ENCODE data around the gene CRACR2B.

DNA sequence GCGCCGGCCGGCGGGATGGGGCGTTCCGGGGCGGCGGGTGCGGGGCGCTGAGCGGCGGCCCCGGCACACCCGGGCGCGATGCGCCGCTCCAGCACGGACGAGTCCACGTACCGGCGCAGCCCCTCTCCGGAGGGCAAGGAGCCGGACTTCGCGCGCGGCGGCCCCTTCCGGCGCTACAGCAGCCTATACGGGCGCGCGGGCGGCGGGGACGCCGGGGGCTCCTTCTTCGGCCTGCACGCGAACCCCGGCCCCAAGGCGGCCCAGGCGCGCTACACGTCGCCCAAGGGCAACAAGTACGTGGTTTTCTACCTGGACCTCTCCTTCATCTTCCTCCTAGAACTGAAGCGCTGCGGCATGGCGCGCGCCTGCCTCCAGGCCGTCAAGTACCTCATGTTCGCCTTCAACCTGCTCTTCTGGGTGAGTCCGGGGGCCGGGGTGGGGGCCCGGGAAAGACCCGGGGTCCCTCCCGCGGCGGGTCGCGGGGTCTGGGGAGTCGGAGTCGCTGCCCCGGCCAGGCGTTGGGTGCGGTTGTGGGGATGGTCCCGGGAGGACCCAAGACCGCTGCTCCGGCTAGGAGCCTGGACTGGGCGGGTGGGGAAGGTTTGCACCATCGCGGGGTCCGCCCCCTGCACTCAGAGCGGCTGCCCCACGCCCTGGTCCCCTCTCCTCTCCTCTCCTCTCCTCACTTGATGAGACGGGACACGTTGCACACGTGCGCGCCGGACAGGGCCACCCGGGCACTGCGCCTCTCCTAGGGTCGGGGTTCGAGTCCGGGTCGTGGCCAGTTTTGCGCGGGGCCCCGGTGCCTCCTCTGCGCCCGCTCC, 22.4 kb downstream of the CRACR2B start:
- TF ChIP-seq RAD21 (IDR thresholded peaks at IDR 0.05 in 1 of 2, conservative IDR thresholded peaks at IDR 0.05 in 1 of 2; ENCODE audit: low read depth in 2 of 2, low read length in 2 of 2) (no peak), POLR2AphosphoS5 (IDR thresholded peaks at IDR 0.05; ENCODE audit: low read depth, low read length) (no peak), HDAC6 (IDR thresholded peaks at IDR 0.05; ENCODE audit: low read depth, low read length) (no peak), SRF (IDR thresholded peaks at IDR 0.05; ENCODE audit: low read depth, low read length) (no peak), GTF2F1 (IDR thresholded peaks at IDR 0.05; ENCODE audit: borderline replicate concordance, low read depth, low read length) (no peak), CHD2 (IDR thresholded peaks at IDR 0.05; ENCODE audit: low read length) (no peak), BCL11A (IDR thresholded peaks at IDR 0.05; ENCODE audit: low read depth in 2 of 2, low read length in 2 of 2) (no peak), EZH2 (IDR thresholded peaks at IDR 0.05; ENCODE audit: low read depth, low read length, severe bottlenecking) (no peak), POLR2A (IDR thresholded peaks at IDR 0.05; ENCODE audit: control extremely low read depth in 1 of 2, low read depth in 2 of 2, low read length in 2 of 2) (no peak), EP300 (IDR thresholded peaks at IDR 0.05; ENCODE audit: borderline replicate concordance in 1 of 2, low read depth in 2 of 2, low read length in 2 of 2) (no peak), TAF7 (optimal IDR thresholded peaks at IDR 0.05; ENCODE audit: borderline replicate concordance, low read depth, low read length) (no peak)
- TF ChIP-seq, protein P1, sequence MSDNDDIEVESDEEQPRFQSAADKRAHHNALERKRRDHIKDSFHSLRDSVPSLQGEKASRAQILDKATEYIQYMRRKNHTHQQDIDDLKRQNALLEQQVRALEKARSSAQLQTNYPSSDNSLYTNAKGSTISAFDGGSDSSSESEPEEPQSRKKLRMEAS (IDR thresholded peaks at IDR 0.05): no peak; the same call in 1 of the 2 replicates
- TF ChIP-seq, protein P2, sequence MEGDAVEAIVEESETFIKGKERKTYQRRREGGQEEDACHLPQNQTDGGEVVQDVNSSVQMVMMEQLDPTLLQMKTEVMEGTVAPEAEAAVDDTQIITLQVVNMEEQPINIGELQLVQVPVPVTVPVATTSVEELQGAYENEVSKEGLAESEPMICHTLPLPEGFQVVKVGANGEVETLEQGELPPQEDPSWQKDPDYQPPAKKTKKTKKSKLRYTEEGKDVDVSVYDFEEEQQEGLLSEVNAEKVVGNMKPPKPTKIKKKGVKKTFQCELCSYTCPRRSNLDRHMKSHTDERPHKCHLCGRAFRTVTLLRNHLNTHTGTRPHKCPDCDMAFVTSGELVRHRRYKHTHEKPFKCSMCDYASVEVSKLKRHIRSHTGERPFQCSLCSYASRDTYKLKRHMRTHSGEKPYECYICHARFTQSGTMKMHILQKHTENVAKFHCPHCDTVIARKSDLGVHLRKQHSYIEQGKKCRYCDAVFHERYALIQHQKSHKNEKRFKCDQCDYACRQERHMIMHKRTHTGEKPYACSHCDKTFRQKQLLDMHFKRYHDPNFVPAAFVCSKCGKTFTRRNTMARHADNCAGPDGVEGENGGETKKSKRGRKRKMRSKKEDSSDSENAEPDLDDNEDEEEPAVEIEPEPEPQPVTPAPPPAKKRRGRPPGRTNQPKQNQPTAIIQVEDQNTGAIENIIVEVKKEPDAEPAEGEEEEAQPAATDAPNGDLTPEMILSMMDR (IDR thresholded peaks at IDR 0.05; ENCODE audit: control extremely low read depth in 1 of 3, insufficient read depth in 1 of 3, low read depth in 1 of 3, low read length in 3 of 3): no peak

All from H1 (cell line).